Stomach (tissue), 4 donors: ENCODE results near the gene STAC2.

Experiments
- CTCF ChIP-seq, 7 experiments: fragments of 450-650 bp in 4 of 7; fragments of 200-600 bp in 3 of 7; sonication (generic) in 3 of 7; IDR thresholded peaks; one replicate each; pipeline ENCODE4 v1.5.1; 2016 to 2019; ENCODE audit warnings: antibody characterized with exemption in 7 of 7, control low read depth in 2 of 7, mild to moderate bottlenecking in 1 of 7
- EP300 ChIP-seq: sonication (generic); formaldehyde crosslinking; IDR thresholded peaks from one replicate; pipeline ENCODE4 v1.6.1; 2017; ENCODE audit warnings: antibody characterized with exemption
- POLR2A ChIP-seq, 4 donors: fragments of 450-650 bp; IDR thresholded peaks; one replicate each; pipeline ENCODE4 v1.6.1; 2016; ENCODE audit warnings: antibody characterized with exemption in 4 of 4, control low read depth in 2 of 4, mild to moderate bottlenecking in 1 of 4, moderate library complexity in 1 of 4
- POLR2AphosphoS5 ChIP-seq, 3 donors: sonication (generic); formaldehyde crosslinking; IDR thresholded peaks; one replicate each; pipeline ENCODE4 v1.6.1; 2016; ENCODE audit warnings: antibody characterized with exemption in 3 of 3

- TF ChIP-seq CTCF (IDR thresholded peaks at IDR 0.05) (no peak), POLR2AphosphoS5 (IDR thresholded peaks at IDR 0.05) (no peak), POLR2A (IDR thresholded peaks at IDR 0.05) (no peak), EP300 (no peak)
Observed at GRCh38 chr17:39227364-39227919, 1.7 kb upstream of the STAC2 start.
